HEK293 (cell line): ENCODE results near the gene APOL5.

Source experiments
- CTCF ChIA-PET: fragments of 350-600 bp; formaldehyde crosslinking; extraction: SDS; loops from one replicate; lab custom pipeline; 2021; ENCODE audit warnings: antibody characterized with exemption; lab: Yijun Ruan, JAX
- POLR2A ChIA-PET: fragments of 300-600 bp; formaldehyde crosslinking; extraction: SDS; loops from one replicate; lab custom pipeline; 2020; ENCODE audit warnings: antibody characterized with exemption, inconsistent platforms; lab: Yijun Ruan, JAX
- H3K27ac ChIP-seq: fragments of 200-500 bp; sonication (Bioruptor generic); 2 replicates; pipeline ENCODE4 v1.5.1; 2014; ENCODE audit warnings: low read depth, low read length, control low read depth, inconsistent platforms; ENCODE audit errors: extremely low read depth
- H3K36me3 ChIP-seq, 2 experiments: fragments of 200-500 bp in 1 of 2; sonication (Bioruptor generic) in 1 of 2; 1 replicate in 1 of 2; 2 replicates in 1 of 2; pipeline ENCODE4 v1.5.1; 2014 to 2017; ENCODE audit warnings: inconsistent platforms in 2 of 2, low read length in 2 of 2; ENCODE audit not compliant: control insufficient read depth in 2 of 2, insufficient read depth in 1 of 2
- H3K4me1 ChIP-seq: fragments of 200-500 bp; sonication (Bioruptor generic); 2 replicates; pipeline ENCODE4 v1.5.1; 2014; ENCODE audit warnings: mild to moderate bottlenecking, low read length, inconsistent platforms; ENCODE audit not compliant: control insufficient read depth, insufficient read depth
- H3K4me3 ChIP-seq: 2 replicates; pipeline ENCODE4 v1.5.1; 2011; ENCODE audit warnings: low read depth, mild to moderate bottlenecking, control low read depth, low read length, moderate library complexity
- H3K9me3 ChIP-seq: fragments of 200-500 bp; sonication (Bioruptor generic); 2 replicates; pipeline ENCODE4 v1.5.1; 2014; ENCODE audit warnings: low read depth, low read length, inconsistent platforms; ENCODE audit not compliant: control insufficient read depth, insufficient read depth
- BCL11B ChIP-seq: fragments of 450-650 bp; formaldehyde crosslinking; IDR thresholded peaks from 2 replicates; pipeline ENCODE4 v1.5.1; 2016; ENCODE audit warnings: low read depth, missing biosample characterization, missing genetic modification characterization
- CTCF ChIP-seq: fragments of 450-650 bp; formaldehyde crosslinking; IDR thresholded peaks from 2 replicates; pipeline ENCODE4 v1.5.1; 2016; ENCODE audit warnings: missing biosample characterization, missing genetic modification characterization
- HOXD13 ChIP-seq: sonication (generic); formaldehyde crosslinking; IDR thresholded peaks from 2 replicates; pipeline ENCODE4 v1.8.0; 2022; ENCODE audit warnings: missing genetic modification reagents, borderline replicate concordance
- IKZF3 ChIP-seq: fragments of 450-650 bp; IDR thresholded peaks from 2 replicates; pipeline ENCODE4 v1.5.0; 2018; ENCODE audit warnings: missing biosample characterization, mild to moderate bottlenecking, missing genetic modification characterization, moderate library complexity
- SCRT1 ChIP-seq: fragments of 450-650 bp; formaldehyde crosslinking; IDR thresholded peaks from 2 replicates; pipeline ENCODE4 v1.5.1; 2016; ENCODE audit warnings: missing biosample characterization, missing genetic modification characterization, borderline replicate concordance
- TCF7L2 ChIP-seq: IDR thresholded peaks from 2 replicates; pipeline ENCODE4 v1.6.1; 2011; ENCODE audit warnings: low read depth, mild to moderate bottlenecking, inconsistent platforms, low read length, moderate library complexity, borderline replicate concordance
- ZBTB21 ChIP-seq: fragments of 450-650 bp; formaldehyde crosslinking; IDR thresholded peaks from 2 replicates; pipeline ENCODE4 v1.5.1; 2017; ENCODE audit warnings: missing biosample characterization, missing genetic modification characterization
- ZBTB8A ChIP-seq: fragments of 450-650 bp; formaldehyde crosslinking; IDR thresholded peaks from 2 replicates; pipeline ENCODE4 v1.5.1; 2016; ENCODE audit warnings: missing biosample characterization, missing genetic modification characterization
- ZNF148 ChIP-seq: fragments of 450-650 bp; formaldehyde crosslinking; IDR thresholded peaks from 2 replicates; pipeline ENCODE4 v1.5.0; 2017; ENCODE audit warnings: missing biosample characterization, missing genetic modification characterization, borderline replicate concordance
- ZNF155 ChIP-seq: fragments of 450-650 bp; formaldehyde crosslinking; IDR thresholded peaks from 2 replicates; pipeline ENCODE4 v1.5.1; 2016; ENCODE audit warnings: missing biosample characterization, missing genetic modification characterization
- ZNF19 ChIP-seq: fragments of 450-650 bp; formaldehyde crosslinking; IDR thresholded peaks from 2 replicates; pipeline ENCODE4; 2016; ENCODE audit warnings: missing biosample characterization, missing genetic modification characterization, low read depth
- ZNF223 ChIP-seq: fragments of 450-650 bp; formaldehyde crosslinking; IDR thresholded peaks from 2 replicates; pipeline ENCODE4 v1.5.1; 2016; ENCODE audit warnings: missing biosample characterization, missing genetic modification characterization
- ZNF292 ChIP-seq: fragments of 450-650 bp; formaldehyde crosslinking; IDR thresholded peaks from 2 replicates; pipeline ENCODE4 v1.5.1; 2016; ENCODE audit warnings: low read depth, missing biosample characterization, missing genetic modification characterization, borderline replicate concordance
- ZNF341 ChIP-seq: fragments of 450-650 bp; formaldehyde crosslinking; IDR thresholded peaks from 2 replicates; pipeline ENCODE4; 2016; ENCODE audit warnings: low read depth, missing biosample characterization, missing genetic modification characterization
- ZNF362 ChIP-seq: fragments of 450-650 bp; formaldehyde crosslinking; IDR thresholded peaks from 2 replicates; pipeline ENCODE4 v1.5.1; 2016; ENCODE audit warnings: missing biosample characterization, missing genetic modification characterization
- ZNF510 ChIP-seq: fragments of 450-650 bp; formaldehyde crosslinking; IDR thresholded peaks from 2 replicates; pipeline ENCODE4 v1.5.1; 2018; ENCODE audit warnings: mild to moderate bottlenecking, missing genetic modification characterization, missing biosample characterization; ENCODE audit not compliant: insufficient replicate concordance
- ZNF513 ChIP-seq: fragments of 450-650 bp; IDR thresholded peaks from 2 replicates; pipeline ENCODE4 v1.5.1; 2018; ENCODE audit warnings: missing biosample characterization, missing genetic modification characterization
- ZNF626 ChIP-seq: fragments of 450-650 bp; sonication (Bioruptor Pico); formaldehyde crosslinking; IDR thresholded peaks from 2 replicates; pipeline ENCODE4 v1.5.1; 2018; ENCODE audit warnings: missing biosample characterization, missing genetic modification characterization, inconsistent platforms
- ZNF692 ChIP-seq: fragments of 450-650 bp; formaldehyde crosslinking; IDR thresholded peaks from 2 replicates; pipeline ENCODE4 v1.5.1; 2016; ENCODE audit warnings: missing biosample characterization, missing genetic modification characterization
- ZNF704 ChIP-seq: fragments of 450-650 bp; formaldehyde crosslinking; IDR thresholded peaks from 2 replicates; pipeline ENCODE4 v1.5.1; 2016; ENCODE audit warnings: missing biosample characterization, missing genetic modification characterization

The APOL5 gene

GRCh38 chr22:35734517-35734827 is 16.8 kb downstream of the APOL5 start:
- ChIA-PET POLR2A (no interaction called here), CTCF (no interaction called here)
- no peak overlapping the region for H3K27ac ChIP-seq
- no peaks in the 10 kb centered on the region for H3K9me3 ChIP-seq
- TF ChIP-seq ZNF223 (no peak), ZBTB8A (tag by site-specific recombination) (no peak), ZNF510 (tag by site-specific recombination) (no peak), ZNF292 (tag by site-specific recombination) (no peak), IKZF3 (tag by site-specific recombination) (no peak), ZNF362 (tag by site-specific recombination) (no peak)
- H3K4me3 ChIP-seq: no peak overlapping the region
- H3K36me3 ChIP-seq: peaks cover 0 to 11% of the 10 kb centered on the region in 2 experiments; a peak in 2 of 3 replicates
- H3K4me1 ChIP-seq: no peaks in the 10 kb centered on the region

GRCh38 chr22:35735542-35735941 is 17.9 kb downstream of the APOL5 start:
- CTCF ChIA-PET: interaction anchor here (1.1 kb wide), 1 partner anchor 158 kb away, joined by 3 read pairs; no protein-coding TSS in a partner anchor

GRCh38 chr22:35736166-35736565 is 18.5 kb downstream of the APOL5 start:
- CTCF ChIA-PET: interaction anchor here (0.5 to 1.1 kb wide), 2 partner anchors 158 to 385 kb away, joined by 3 to 4 read pairs; no protein-coding TSS in a partner anchor
- POLR2A ChIA-PET: no interaction called here
- H3K36me3 ChIP-seq: peaks cover 0 to 11% of the 10 kb centered on the region in 2 experiments; a peak in 2 of 3 replicates
- H3K4me3 ChIP-seq: no peak overlapping the region
- no peaks in the 10 kb centered on the region for H3K9me3 ChIP-seq
- no peak overlapping the region for H3K27ac ChIP-seq
- no peaks in the 10 kb centered on the region for H3K4me1 ChIP-seq
- no peak for TF ChIP-seq ZNF19
- TF ChIP-seq BCL11B: no peak
- TF ChIP-seq HOXD13 (CRISPR knock-in tag): no peak
- no peak for TF ChIP-seq ZNF692
- no peak for TF ChIP-seq ZBTB21 (tag by site-specific recombination)
- no peak for TF ChIP-seq ZNF155 (tag by site-specific recombination)
- TF ChIP-seq CTCF (tag by site-specific recombination): no peak
- TF ChIP-seq ZNF148 (tag by site-specific recombination): no peak
- no peak for TF ChIP-seq ZNF626 (tag by site-specific recombination)
- no peak for TF ChIP-seq ZNF513 (tag by site-specific recombination)

More at GRCh38 chr22:35735542-35735941, 17.9 kb downstream of the APOL5 start:
- no peaks in the 10 kb centered on the region for H3K9me3 ChIP-seq
- POLR2A ChIA-PET: no interaction called here
- TF ChIP-seq IKZF3 (tag by site-specific recombination): no peak
- no peak for TF ChIP-seq SCRT1
- TF ChIP-seq TCF7L2: no peak
- TF ChIP-seq ZNF704: no peak
- TF ChIP-seq ZNF341 (tag by site-specific recombination): no peak
- H3K4me1 ChIP-seq: no peaks in the 10 kb centered on the region
- H3K36me3 ChIP-seq: peaks cover 0 to 11% of the 10 kb centered on the region in 2 experiments; a peak in 2 of 3 replicates
- H3K4me3 ChIP-seq: no peak overlapping the region
- H3K27ac ChIP-seq: no peak overlapping the region
